ENCODE results near the gene RIT2. TPM values are rescaled to one million over a fixed set of nuclear protein-coding genes. Genes with fewer than 3 reads are reported as not detected.
"Not testable (repeated sequence)": the region's sequence is repeated elsewhere in the genome, so short reads cannot be mapped to it uniquely, and the experiment has no call there.

The RIT2 gene
- total RNA-seq, 1 experiment from 2014 or later = not detected

DNA sequence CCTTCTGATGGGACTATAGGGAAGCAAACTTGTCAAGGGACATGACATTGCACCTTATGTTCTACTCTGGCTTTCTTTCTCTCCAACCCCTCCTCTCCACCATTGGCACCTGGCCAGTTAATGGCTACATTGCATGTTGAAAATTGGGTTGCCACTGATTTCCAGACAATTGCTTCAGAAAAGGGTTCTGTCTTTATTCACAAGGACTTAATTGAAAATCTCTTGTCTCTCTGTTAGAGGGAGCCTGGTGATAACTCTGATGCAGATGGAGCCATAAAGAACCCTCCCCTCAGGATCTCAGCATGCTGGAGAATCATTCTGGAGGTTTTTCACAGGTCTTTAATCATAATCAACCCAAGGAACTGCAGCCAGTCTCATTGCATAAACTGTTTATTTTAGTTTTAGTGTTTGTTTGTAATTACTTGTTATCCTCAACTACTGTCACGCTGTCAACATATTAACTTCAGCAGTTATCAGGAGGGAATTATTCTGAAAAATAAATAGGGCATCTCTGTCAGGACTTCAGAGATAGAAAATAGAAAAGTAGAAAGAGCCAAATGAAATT lies 316.8 kb downstream of the RIT2 start:
- Histone ChIP-seq H3K4me1 (no peaks in the 10 kb centered on the region), H3K4me3 (ENCODE audit: low read depth, low read length) (no peak overlapping the region), H3K27me3 (replicated peaks; ENCODE audit: control insufficient read depth, insufficient read depth, low read length) (no peaks in the 10 kb centered on the region), H3K9me3 (no peaks in the 10 kb centered on the region), H3K36me3 (ENCODE audit: control insufficient read depth, insufficient read depth, low read length) (no peaks in the 10 kb centered on the region)
- Mint-ChIP-seq H3K27ac (ENCODE audit: unreplicated experiment) (no peak overlapping the region), H3K4me3 (ENCODE audit: unreplicated experiment) (no peak overlapping the region), H3K36me3 (ENCODE audit: insufficient read depth, unreplicated experiment) (no peaks in the 10 kb centered on the region), H3K4me1 (ENCODE audit: low read depth, unreplicated experiment) (no peaks in the 10 kb centered on the region), H3K9me3 (ENCODE audit: unreplicated experiment) (no peaks in the 10 kb centered on the region), H3K27me3 (ENCODE audit: insufficient read depth, unreplicated experiment) (no peaks in the 10 kb centered on the region)
- CTCF ChIA-PET = no interaction called here
- TF ChIP-seq CTCF (IDR thresholded peaks at IDR 0.05; ENCODE audit: insufficient read depth in 1 of 2, low read depth in 1 of 2, low read length in 1 of 2, severe bottlenecking in 1 of 2, unreplicated experiment in 1 of 2) = no peak
- intact Hi-C loops (cut with micrococcal nuclease; ENCODE audit: unreplicated experiment) = no loop called here
- no peak for DNase-seq
- POLR2A ChIA-PET = no interaction called here
- BruUV-seq (replicated peaks) = no TSS peak

DNA sequence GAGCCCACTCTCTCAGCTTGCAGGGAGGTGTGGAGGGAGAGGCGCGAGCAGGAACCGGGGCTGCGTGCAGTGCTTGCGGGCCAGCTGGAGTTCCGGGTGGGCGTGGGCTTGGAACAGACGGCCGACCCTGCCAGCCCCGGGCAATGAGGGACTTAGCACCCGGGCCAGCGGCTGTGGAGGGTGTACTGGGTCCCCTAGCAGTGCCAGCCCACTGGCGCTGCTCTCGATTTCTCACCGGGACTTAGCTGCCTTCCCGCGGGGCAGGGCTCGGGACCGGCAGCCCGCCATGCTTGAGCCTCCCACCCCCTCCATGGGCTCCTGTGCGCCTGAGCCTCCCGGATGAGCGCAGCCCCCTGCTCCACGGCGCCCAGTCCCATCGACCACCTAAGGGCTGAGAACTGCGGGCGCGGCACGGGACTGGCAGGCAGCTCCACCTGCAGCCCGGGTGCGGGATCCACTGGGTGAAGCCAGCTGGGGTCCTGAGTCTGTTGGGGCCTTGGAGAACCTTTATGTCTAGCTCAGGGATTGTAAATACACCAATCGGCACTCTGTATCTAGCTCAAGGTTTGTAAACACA lies 320.2 kb downstream of the RIT2 start:
- CTCF ChIA-PET; BruUV-seq (replicated peaks); intact Hi-C loops (cut with micrococcal nuclease; ENCODE audit: unreplicated experiment): not testable (repeated sequence)

GRCh38 chr18:42792731-42793130 lies 322.8 kb downstream of the RIT2 start:
- Mint-ChIP-seq H3K4me1 (ENCODE audit: low read depth, unreplicated experiment) (no peaks in the 10 kb centered on the region), H3K36me3 (ENCODE audit: insufficient read depth, unreplicated experiment) (no peaks in the 10 kb centered on the region)

More for the DNA sequence above, 320.2 kb downstream of the RIT2 start:
- DNase-seq; H3K27ac Mint-ChIP-seq (ENCODE audit: unreplicated experiment); H3K4me3 ChIP-seq (ENCODE audit: low read depth, low read length); POLR2A ChIA-PET; H3K36me3 ChIP-seq (ENCODE audit: control insufficient read depth, insufficient read depth, low read length); H3K9me3 ChIP-seq; H3K9me3 Mint-ChIP-seq (ENCODE audit: unreplicated experiment); H3K27me3 Mint-ChIP-seq (ENCODE audit: insufficient read depth, unreplicated experiment); H3K27me3 ChIP-seq (replicated peaks; ENCODE audit: control insufficient read depth, insufficient read depth, low read length); H3K4me1 ChIP-seq; H3K4me1 Mint-ChIP-seq (ENCODE audit: low read depth, unreplicated experiment); H3K4me3 Mint-ChIP-seq (ENCODE audit: unreplicated experiment); H3K36me3 Mint-ChIP-seq (ENCODE audit: insufficient read depth, unreplicated experiment): not testable (repeated sequence)

More at GRCh38 chr18:42792731-42793130, 322.8 kb downstream of the RIT2 start:
- no peaks in the 10 kb centered on the region for H3K9me3 ChIP-seq
- H3K4me3 ChIP-seq (ENCODE audit: low read depth, low read length) = no peak overlapping the region
- no peaks in the 10 kb centered on the region for H3K27me3 Mint-ChIP-seq (ENCODE audit: insufficient read depth, unreplicated experiment)
- H3K4me1 ChIP-seq = no peaks in the 10 kb centered on the region
- no peak overlapping the region for H3K27ac Mint-ChIP-seq (ENCODE audit: unreplicated experiment)
- intact Hi-C loops (cut with micrococcal nuclease; ENCODE audit: unreplicated experiment) = no loop called here
- no peaks in the 10 kb centered on the region for H3K9me3 Mint-ChIP-seq (ENCODE audit: unreplicated experiment)
- H3K4me3 Mint-ChIP-seq (ENCODE audit: unreplicated experiment) = no peak overlapping the region
- CTCF ChIA-PET = no interaction called here
- DNase-seq = no peak
- no peaks in the 10 kb centered on the region for H3K27me3 ChIP-seq (replicated peaks; ENCODE audit: control insufficient read depth, insufficient read depth, low read length)
- BruUV-seq (replicated peaks) = no TSS peak
- no peak for TF ChIP-seq CTCF (IDR thresholded peaks at IDR 0.05; ENCODE audit: insufficient read depth in 1 of 2, low read depth in 1 of 2, low read length in 1 of 2, severe bottlenecking in 1 of 2, unreplicated experiment in 1 of 2)
- POLR2A ChIA-PET = no interaction called here
- H3K36me3 ChIP-seq (ENCODE audit: control insufficient read depth, insufficient read depth, low read length) = no peaks in the 10 kb centered on the region
